Measurements from ENCODE around the gene CENPM.

- no peak for TF ChIP-seq CTCF (IDR thresholded peaks at IDR 0.05)
- no peak for TF ChIP-seq ZFX (IDR thresholded peaks at IDR 0.05; ENCODE audit: borderline replicate concordance)
Measured at GRCh38 chr22:41935015-41935351, 12.0 kb downstream of the CENPM start.

Measured in 22Rv1 (cell line).